ENCODE measurements around the gene KRR1.
"Not testable (repeated sequence)": the region's sequence is repeated elsewhere in the genome, so short reads cannot be mapped to it uniquely, and the experiment has no call there.

Gene KRR1

DNA sequence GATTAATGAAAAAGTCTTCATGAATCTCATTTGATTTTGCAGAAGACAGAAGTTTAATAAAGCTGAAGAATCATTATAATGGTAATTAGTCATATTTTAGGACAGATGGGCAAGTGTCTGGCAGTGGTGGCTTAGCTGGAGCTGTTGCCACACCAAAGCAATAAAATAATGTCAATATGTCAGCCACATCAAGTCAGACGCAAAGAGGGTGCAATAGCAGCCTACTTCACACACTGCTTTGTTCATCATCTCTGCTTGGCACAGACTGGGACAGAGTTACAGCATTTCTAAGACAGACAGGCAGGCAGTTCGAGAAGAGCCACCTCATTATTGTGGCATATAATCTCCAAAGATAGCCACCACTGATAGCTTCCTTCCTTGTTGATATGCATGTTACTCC, 16.9 kb upstream of the KRR1 start:
- no peak for TF ChIP-seq CTCF (IDR thresholded peaks at IDR 0.05; ENCODE audit: control insufficient read depth, insufficient read depth, low read depth, low read length, missing control alignments)
- no peak for DNase-seq (ENCODE audit: low read depth)
- no peak overlapping the region for H3K4me3 ChIP-seq (ENCODE audit: control insufficient read depth, low read depth, low read length)

DNA sequence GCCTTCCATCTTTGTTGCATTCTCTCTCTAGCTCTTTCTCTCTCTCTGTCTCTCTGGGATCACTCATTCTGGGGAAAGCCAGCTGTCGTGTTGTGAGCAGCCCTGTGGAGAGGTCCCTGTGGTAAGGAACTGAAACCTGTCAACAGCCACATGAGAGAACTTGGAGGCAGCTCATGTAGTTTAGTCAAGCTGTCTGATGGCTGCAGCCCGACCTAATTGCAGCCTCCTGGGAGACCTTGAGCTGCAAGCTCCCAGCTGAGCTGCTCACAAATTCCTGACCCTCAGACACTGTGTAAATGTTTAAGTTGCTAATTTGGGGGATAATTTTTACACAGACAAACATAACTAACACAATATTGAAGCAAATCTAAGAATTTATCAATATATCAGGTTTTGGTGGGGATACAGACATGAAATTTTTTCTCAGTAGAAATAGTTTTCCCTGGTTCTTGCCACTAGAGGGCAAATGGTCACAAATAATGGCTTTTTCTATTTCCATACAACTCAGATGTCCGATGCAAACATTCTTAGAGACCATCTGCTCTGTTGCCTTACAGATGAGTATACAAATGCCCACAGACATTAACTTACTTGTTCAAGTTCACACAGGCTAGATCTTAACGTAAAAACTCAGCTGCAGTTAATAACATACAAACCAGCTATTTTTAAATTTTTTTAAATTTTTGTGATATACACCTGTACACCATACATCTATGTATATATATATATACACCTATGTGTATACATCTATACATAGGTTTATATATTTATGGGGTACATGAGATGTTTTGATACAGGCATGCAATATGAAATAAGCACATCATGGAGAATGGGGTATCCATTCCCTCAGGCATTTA, 15.5 kb upstream of the KRR1 start:
- DNase-seq (ENCODE audit: low read depth): peak; percentile 7
- TF ChIP-seq CTCF (IDR thresholded peaks at IDR 0.05; ENCODE audit: control insufficient read depth, insufficient read depth, low read depth, low read length, missing control alignments): peak; percentile 56
- no peak overlapping the region for H3K4me3 ChIP-seq (ENCODE audit: control insufficient read depth, low read depth, low read length)

DNA sequence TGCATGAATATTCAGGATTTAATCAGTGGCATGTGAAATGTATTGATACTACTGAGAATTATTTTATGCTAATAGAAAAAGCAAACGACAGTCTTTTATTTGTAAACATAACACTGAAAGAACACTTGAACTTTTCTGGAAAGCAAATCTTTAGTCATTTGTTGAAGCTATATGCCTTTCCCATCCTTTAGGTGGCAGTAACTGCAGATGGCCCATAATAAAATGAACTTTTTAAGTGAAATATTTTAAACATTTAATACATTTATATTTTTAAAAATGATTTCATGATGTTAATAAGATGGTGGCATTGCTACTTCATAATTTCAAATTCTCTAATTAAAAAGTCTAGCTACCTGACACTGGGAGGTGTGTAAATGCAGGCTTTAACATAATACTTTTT, 13.9 kb upstream of the KRR1 start:
- TF ChIP-seq CTCF (IDR thresholded peaks at IDR 0.05; ENCODE audit: control insufficient read depth, insufficient read depth, low read depth, low read length, missing control alignments): peak; percentile 43
- no peak for DNase-seq (ENCODE audit: low read depth)
- no peak overlapping the region for H3K4me3 ChIP-seq (ENCODE audit: control insufficient read depth, low read depth, low read length)

- DNase-seq (ENCODE audit: low read depth); H3K4me3 ChIP-seq (ENCODE audit: control insufficient read depth, low read depth, low read length): not testable (repeated sequence)
Observed at GRCh38 chr12:75522124-75522523, 10.7 kb upstream of the KRR1 start.

DNA sequence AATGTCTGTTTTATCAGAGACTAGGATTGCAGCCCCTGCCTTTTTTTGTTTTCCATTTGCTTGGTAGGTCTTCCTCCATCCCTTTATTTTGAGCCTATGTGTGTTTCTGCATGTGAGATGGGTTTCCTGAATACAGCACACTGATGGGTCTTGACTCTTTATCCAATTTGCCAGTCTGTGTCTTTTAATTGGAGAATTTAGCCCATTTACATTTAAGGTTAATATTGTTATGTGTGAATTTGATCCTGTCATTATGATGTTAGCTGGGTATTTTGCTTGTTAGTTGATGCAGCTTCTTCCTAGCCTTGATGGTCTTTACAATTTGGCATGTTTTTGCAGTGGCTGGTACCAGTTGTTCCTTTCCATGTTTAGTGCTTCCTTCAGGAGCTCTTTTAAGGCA, 9.8 kb upstream of the KRR1 start:
- DNase-seq (ENCODE audit: low read depth); H3K4me3 ChIP-seq (ENCODE audit: control insufficient read depth, low read depth, low read length): not testable (repeated sequence)

- TF ChIP-seq CTCF (IDR thresholded peaks at IDR 0.05; ENCODE audit: control insufficient read depth, insufficient read depth, low read depth, low read length, missing control alignments): no peak
- no peak for DNase-seq (ENCODE audit: low read depth)
- H3K4me3 ChIP-seq (ENCODE audit: control insufficient read depth, low read depth, low read length): no peak overlapping the region
Observed at GRCh38 chr12:75509621-75510020, 1.8 kb downstream of the KRR1 start.

DNA sequence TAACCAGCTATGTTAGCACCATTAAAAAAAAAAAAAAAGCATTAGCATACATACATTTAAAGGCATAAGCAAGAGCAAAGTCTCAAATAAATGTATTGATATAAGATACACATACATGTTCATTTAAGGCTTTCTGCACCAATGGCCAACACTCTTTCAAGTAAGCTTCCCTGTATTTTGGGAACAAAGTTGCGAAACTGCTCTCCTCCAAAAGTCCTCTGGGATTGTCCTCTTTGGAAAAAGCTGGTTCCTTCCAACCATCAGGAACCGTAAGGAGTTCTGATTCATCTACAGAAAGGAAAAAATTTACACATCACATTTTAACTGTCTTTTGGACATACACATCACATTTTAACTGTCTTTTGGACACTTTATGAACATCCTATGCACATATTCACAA, 3.2 kb downstream of the KRR1 start:
- no peak overlapping the region for H3K4me3 ChIP-seq (ENCODE audit: control insufficient read depth, low read depth, low read length)
- no peak for DNase-seq (ENCODE audit: low read depth)
- TF ChIP-seq CTCF (IDR thresholded peaks at IDR 0.05; ENCODE audit: control insufficient read depth, insufficient read depth, low read depth, low read length, missing control alignments): no peak

GRCh38 chr12:75507086-75507485, 4.3 kb downstream of the KRR1 start:
- no peak for DNase-seq (ENCODE audit: low read depth)
- H3K4me3 ChIP-seq (ENCODE audit: control insufficient read depth, low read depth, low read length): no peak overlapping the region
- TF ChIP-seq CTCF (IDR thresholded peaks at IDR 0.05; ENCODE audit: control insufficient read depth, insufficient read depth, low read depth, low read length, missing control alignments): no peak
